HG02678 (cell line): Measurements from ENCODE around the gene ABR.
"Not testable (repeated sequence)": the region's sequence is repeated elsewhere in the genome, so short reads cannot be mapped to it uniquely, and the experiment has no call there.

Experiments used
- ATAC-seq: cut with Tn5 transposase; IDR thresholded peaks from one replicate; pipeline ENCODE4 v1.9.1; 2021; ENCODE audit warnings: mild to moderate bottlenecking, moderate library complexity; ENCODE audit not compliant: unreplicated experiment

ABR gene

DNA sequence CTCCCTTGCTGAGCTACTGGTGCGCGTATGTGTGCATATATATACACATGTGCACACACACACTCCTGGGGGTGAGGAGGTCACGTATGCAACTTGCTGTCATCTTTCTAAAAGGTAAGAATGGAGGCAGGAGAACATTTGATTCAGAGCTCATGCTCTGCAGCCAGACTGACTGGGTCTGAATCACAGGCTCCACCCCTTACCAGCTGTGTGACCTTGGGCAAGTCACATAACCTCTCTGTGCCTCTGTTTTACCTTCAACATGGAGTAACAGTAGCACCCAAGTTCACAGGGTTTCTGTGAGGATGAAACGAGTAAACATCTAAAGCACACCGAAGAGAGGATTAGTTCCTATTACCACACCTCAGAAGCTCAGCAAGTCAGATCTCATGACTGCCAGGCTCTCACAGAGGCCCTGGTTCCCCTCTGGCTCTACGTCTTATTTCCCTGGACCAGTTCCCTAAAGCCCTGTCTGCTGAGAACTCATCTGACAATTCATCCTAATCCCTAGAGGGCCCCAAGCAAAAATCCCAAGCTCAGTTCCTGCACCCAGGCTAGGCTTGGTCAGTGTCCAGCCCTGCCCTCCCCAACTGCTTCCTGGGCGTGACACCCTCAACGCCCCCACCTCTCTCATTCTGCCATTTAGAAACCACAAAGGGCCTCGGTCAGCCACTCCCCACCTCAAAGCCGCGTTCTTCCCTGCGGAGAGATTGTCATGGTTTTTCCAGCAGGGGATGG is 28.7 kb downstream of the ABR start:
- ATAC-seq: no peak

GRCh38 chr17:1149869-1150268 is 29.9 kb downstream of the ABR start:
- no peak for ATAC-seq

DNA sequence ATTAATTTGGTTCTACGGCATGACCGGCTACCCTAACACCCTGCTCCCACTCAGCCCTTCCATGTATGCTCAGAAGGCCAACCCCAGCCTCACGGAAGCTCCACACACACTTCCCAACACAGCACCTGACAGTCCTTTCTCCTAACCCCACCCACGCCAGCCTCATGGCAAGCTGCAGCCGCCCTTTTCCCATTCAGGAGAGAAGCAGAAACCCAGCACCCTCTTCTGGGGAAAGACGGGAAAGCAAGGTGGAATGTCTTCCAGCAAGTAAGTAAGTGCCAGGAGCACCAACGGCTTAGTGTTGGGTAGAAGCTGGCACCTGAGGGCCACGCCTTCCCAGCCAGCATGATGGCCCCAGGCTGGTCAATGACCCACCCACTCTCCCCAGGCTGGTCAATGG is 32.1 kb downstream of the ABR start:
- no peak for ATAC-seq

GRCh38 chr17:1146561-1147265 is 33.1 kb downstream of the ABR start:
- no peak for ATAC-seq

- no peak for ATAC-seq
Measured at GRCh38 chr17:1145311-1145986, 34.3 kb downstream of the ABR start.

DNA sequence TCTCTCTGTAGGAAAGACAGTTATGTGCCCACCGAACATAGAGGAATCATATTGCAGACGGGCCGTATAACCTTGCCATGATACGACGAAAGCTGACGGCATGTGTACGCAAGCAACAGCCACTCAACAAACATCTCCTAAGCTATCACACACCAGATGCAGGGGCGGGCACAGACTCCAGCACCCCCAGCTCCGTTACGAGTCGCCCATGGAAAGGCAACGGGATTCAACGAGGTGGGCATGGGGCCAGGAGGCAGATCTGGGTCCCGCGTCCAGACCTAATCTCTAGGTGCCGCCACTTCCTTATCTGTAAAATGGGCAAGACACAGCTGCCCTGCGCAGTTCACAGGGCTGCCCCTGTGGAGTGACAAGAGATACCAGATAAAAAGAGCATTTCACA is 35.6 kb downstream of the ABR start:
- ATAC-seq: no peak

DNA sequence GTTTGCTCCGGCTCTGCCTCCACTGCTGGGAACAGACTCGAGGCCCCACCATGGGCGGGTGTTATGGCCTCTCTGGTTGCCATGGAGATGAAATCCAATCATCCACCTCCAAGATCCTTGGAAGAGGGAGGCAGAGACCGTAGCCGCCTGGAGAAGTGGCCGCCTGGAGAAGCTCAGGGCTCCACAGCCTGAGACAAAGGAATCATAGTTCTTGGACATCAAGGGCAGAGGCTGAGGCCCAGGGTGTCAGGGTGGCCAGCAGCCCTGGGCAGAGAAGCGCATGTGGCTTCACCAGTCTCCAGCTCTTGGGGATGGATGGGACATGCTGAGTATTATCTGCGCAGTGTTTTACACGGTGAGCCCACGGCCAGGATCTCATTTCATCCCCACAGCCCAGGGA is 36.2 kb downstream of the ABR start:
- ATAC-seq: no peak

DNA sequence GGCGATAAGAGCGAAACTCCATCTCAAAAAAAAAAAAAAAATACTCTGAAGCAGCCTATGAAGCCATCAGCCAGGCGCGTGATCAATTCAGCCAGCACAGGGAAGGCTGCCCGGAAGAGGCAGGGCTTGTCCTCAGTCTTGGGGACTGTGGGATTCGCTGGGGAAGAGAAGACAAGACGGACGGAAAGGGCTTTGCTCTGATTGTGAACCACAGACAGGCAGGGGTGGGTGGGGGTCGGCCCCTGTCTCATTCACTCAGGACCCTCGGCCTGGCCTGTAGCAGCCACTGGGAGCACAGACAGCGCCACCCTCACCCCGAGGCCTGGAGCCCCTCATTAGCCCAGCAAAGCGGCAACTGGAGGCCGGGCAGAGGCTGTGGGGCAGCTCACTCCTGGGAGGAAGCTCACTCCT is 37.2 kb downstream of the ABR start:
- no peak for ATAC-seq

GRCh38 chr17:1137465-1137894 is 42.3 kb downstream of the ABR start:
- no peak for ATAC-seq

DNA sequence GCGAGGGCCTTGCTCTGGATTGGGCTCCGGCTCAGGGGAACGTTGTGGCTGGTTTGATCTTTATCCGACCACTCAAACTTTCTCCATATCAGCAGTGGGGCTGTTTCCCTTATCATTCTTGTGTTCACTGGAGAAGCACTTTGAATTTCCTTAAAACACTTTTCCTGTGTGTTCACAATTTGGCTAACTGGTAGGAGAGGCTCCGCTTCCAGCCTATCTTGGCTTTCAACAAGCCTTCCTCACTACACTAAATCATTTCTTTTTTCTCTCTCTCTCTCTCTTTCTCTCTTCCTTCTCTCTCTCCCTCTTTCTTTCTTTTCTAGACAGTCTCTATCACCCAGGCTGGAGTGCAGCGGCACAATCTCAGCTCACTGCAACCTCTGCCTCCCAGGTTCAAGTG is 43.0 kb downstream of the ABR start:
- no peak for ATAC-seq

DNA sequence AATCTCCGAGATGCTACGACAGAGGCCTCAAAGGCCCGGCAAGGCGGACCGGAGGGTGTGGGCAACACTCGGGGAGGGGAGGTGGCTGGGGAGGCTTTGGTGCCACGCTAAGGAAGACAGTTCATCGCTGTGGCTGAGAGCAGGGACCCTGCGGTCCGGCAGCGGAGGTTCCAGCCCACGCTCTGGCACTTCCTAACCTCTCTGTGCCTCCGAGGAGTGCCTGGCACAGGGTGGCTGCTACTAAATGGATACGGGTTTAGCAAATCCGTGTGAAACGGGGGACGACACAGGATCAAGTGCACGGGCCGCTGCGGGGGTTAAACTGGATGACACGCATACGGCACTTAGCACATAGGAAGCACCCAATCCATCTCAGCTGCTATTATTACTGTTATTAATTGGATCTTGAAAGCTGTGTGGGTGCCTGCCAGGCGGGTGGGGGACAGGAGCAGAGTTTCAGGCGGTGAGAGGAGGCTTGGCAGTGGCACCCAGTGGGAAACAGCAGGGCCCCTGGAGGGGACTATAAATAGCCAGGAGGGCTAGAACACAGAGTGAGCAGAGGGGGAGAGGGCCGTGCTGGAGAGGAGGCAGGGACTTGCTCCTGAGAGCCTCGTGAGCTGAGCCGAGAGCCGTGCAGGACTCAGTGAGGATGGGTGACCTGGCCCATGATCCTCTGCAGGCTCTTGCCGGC is 45.0 kb downstream of the ABR start:
- ATAC-seq: no peak

- ATAC-seq: no peak
Measured at GRCh38 chr17:1130191-1130590, 49.6 kb downstream of the ABR start.

DNA sequence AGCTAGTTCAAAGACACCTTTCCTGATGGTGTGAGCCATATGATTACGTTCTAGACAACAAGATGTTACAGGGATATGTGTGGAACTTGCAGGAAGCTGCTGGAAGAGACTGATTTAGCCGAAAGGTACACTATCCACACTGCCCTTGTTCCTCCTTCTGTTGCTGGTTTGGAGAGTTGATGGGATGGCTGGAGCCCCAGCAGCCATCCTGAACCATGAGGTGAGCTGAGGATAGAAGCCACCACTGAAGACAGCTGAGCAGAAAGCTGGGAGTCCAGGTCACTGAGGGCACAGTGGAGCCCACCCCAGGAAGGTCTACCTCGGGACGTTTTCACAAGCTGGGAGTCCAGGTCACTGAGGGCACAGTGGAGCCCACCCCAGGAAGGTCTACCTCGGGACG is 51.3 kb downstream of the ABR start:
- not testable (repeated sequence) for ATAC-seq

DNA sequence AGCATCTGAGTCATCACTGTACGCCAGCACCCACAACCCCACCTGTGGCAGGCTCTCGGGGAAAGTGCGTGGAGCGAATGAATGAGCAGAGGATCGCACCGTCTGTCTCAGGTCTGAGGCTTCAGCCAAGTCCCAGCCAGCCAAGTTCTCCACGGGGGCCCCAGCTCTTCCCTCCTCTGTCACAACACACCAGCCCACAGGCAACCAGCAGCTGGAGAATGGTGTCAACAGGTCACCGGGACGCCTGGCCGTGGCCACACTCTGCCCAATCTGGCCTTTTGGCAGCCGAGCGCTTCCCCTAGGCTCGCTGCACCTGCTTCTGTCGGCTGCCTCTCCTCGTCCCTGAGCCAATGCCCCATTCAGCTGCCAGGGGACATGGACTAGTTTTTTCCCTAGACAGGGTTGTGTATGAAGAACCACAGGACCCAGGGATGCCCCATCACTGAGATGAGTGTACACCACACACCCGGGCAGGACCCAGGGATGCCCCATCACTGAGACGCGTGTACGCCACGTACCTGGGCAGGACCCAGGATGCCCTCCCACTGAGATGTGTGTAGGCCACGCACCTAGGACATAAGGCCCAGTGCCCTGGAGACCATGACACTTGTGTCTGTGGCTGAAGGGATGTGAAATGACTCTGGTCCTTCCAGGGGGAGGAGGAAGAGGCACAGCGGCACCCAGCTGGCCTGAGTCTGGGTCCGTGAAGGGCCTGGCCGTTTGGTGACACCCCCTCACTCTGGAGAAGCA is 52.8 kb downstream of the ABR start:
- no peak for ATAC-seq

DNA sequence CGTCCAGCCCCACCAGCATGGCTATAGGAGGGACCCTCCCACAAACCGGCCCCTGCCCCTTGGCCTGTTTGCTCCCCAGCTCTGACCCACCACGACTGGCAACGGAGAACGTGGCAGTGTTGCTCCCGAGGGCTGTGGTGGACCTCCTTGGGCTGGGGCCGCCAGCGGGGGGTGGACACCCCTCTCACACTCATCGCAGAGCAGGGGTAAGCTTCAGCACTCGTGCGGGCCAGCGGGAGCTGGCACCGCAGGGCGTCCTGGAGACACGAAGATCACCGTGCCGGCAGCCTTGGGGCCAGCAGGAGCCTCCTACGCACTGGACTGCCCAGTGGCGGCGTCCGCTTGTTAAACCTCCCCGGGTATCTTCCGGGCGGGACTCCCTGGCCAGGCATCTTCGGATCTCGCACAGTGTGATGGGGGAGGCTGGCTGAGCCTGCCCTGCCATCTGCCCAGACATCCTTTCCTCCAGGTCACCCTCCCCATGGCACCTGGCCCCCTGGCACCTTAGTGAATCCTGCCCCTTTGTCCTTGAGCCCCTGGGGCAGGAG is 53.5 kb downstream of the ABR start:
- no peak for ATAC-seq

- ATAC-seq: no peak
Measured at GRCh38 chr17:1125788-1126145, 54.0 kb downstream of the ABR start.

DNA sequence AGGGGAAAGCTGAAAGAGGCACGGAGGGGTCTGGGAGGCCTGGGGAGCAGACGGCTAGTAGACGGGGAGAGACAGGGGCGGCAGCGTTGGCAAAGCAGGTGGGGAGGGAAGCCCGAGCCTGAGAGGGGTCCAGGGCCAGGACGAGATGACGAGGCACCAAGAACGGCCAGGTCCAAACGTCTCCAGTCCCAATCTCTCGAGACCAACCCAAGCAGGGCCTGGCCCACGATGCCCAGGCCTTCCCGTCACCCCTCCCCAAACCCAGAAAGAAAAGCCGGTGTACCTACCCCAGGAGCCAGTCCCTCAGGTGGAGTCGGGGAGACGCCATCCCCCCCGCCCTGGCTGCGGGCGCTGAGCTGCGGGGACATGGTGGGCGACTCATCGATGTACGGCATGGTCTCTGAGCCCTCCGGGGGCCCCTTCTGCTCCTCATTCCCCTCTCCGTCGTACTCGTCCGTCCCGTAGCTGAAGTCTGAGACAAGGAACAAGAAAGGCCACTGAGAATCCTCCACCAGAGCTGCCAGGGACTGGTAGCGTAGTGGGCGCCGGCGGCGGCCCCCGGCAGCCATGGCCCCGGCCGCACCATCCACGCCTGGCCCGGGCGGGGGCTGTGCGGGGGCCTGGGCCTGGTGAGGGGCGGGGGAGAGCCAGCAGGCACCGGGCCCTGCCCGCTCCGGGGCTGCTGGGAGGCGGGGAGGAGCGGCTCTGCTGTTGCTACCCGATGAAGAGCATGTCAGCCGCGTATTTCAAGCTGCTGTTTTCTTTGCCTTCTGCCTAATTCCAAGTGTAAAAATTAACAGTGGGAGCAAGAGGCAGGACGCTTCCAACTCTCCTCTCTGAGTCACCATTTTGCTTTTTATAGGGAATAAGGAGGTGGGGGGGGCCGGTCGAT is 54.6 kb downstream of the ABR start:
- no peak for ATAC-seq

DNA sequence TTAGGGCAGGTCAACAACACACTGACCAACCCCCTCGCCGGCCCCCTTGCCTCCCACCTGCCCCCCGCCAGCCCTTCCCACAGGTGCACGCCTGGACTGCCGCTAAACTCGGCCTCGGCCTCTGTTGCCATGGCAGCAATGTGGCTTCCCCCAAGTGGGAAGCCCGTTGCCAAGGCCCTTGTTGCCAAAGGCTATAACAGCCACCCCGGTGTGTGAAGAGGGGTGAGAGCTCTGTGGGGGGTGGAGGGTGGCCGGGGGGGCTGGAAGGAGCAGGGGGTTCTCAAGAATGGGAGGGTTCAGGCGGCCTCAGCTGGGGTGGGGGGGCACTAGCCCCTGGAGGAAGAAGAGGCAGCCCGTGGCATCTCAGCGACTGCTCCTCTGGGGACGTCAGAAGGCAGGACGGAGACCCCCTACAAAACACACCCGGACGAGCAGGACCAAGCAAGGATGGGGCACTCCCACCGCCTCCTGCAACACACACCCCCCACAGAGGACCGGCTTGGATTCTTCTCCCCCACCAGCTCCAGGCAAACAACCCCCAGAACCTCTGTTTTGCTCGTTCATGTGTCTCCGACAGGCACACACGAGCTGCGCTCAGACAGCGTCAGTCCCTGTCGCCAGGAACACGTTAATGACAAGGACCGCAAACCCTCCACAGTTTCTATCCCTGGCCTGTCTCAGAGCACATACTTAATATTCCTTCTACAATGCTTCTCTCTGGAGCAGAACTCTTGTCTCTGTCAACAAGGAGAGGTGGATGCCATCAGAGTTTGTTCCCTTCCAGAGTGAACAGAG is 55.7 kb downstream of the ABR start:
- ATAC-seq: no peak

- no peak for ATAC-seq
Measured at GRCh38 chr17:1123393-1123831, 56.4 kb downstream of the ABR start.
